ENCODE data around the gene RAPGEF4. TPM values are rescaled to one million over a fixed set of nuclear protein-coding genes. Genes with fewer than 3 reads are reported as not detected.
A peak's percentile ranks its signal among the peaks of the same experiment; 100 is the strongest.

RAPGEF4 gene
- total and polyA plus RNA-seq, 11 donors: 1.3 to 21.2 (median 10.5) TPM

DNA sequence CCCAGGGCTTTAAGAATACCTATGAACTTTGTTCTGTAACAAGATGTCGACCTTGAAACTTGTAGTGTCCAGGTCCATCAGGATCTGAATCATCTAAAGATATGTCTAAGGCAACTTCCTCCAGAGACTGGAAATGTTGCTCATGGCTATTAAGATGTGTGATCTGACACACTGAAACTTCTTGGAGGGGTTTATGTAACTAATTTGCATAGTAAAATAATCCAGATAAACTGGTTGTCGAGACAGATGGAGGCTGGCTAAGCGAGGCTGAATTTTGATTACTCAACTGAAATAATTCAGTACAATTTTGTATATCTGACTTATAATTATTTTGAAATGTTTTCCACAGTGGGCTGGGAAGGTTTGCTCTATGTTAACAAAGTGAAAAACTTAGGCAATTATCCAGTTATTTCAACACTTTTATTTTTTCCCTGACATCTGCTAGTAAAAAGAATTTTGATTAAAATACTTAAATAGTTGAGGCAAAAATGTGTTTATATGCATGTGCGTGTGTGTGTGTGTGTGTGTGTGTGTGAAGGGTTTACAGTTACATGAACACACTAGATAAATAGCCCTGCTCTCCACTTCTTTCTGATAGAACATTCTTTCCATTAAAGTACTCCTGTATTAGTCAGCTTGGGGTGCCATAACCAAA is 328.6 kb downstream of the RAPGEF4 start:
- Histone ChIP-seq H3K9me3 (no peaks in the 10 kb centered on the region), H3K4me3 (no peak overlapping the region), H3K27ac (no peak overlapping the region), H3K27me3 (no peaks in the 10 kb centered on the region), H3K36me3 (no peaks in the 10 kb centered on the region), H3K4me1 (peaks cover 0 to 21% (median 0%) of the 10 kb centered on the region in 12 donors)
- no peak for TF ChIP-seq POLR2A (IDR thresholded peaks at IDR 0.05)
- TF ChIP-seq, protein P1, sequence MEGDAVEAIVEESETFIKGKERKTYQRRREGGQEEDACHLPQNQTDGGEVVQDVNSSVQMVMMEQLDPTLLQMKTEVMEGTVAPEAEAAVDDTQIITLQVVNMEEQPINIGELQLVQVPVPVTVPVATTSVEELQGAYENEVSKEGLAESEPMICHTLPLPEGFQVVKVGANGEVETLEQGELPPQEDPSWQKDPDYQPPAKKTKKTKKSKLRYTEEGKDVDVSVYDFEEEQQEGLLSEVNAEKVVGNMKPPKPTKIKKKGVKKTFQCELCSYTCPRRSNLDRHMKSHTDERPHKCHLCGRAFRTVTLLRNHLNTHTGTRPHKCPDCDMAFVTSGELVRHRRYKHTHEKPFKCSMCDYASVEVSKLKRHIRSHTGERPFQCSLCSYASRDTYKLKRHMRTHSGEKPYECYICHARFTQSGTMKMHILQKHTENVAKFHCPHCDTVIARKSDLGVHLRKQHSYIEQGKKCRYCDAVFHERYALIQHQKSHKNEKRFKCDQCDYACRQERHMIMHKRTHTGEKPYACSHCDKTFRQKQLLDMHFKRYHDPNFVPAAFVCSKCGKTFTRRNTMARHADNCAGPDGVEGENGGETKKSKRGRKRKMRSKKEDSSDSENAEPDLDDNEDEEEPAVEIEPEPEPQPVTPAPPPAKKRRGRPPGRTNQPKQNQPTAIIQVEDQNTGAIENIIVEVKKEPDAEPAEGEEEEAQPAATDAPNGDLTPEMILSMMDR (IDR thresholded peaks at IDR 0.05): no peak
- intact Hi-C loops (cut with DNase I): no loop called here
- DNase-seq (no peak), ATAC-seq (no peak)
- 66 to 89% (median 77%) methylated on average over 4 of the region's 4 CpGs for WGBS, 4 donors

DNA sequence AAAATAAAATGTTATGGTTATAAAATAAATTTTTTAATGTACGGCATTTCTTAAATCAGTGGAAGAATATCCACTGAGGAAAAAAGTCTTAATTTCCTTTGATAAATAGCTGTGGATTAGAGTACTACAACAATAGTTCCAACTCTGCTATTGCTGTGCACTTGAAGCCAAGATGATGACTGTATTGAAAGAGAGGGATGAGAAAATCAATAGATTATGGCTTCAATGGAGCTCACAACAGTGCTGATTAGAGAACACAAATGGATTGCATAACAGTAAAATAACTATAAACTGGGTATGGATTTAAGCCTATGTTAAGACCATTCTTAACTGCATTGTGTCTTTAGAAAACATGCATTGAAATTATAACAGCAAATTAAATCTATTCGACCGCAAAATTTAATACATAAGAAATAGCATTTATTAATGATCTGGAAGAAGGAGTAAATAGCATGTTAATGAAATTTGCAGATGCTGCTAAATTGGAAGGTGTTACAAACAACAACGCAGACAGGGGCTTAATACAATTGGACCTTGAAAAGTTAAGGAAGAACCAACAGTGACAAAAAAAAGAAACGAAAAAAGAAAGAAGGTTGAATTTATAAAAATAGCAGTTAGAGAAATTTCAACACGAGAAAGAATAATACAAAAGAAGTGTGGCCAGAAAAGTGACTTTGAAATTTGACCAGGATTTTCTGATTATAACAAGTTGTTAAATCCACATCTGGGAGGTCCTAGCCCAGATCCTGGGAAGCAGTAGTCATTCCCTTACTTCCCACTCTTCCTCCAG is 331.4 kb downstream of the RAPGEF4 start:
- H3K4me1 ChIP-seq: no peaks in the 10 kb centered on the region
- 77 to 88% (median 85%) methylated on average over 6 of the region's 6 CpGs for WGBS, 4 donors
- TF ChIP-seq, protein P1 (IDR thresholded peaks at IDR 0.05): no peak
- TF ChIP-seq POLR2A (IDR thresholded peaks at IDR 0.05): no peak
- no peak overlapping the region for H3K27ac ChIP-seq
- H3K9me3 ChIP-seq: no peaks in the 10 kb centered on the region
- H3K4me3 ChIP-seq: no peak overlapping the region
- intact Hi-C loops (cut with DNase I): no loop called here
- no peaks in the 10 kb centered on the region for H3K36me3 ChIP-seq
- no peak for DNase-seq
- no peak for ATAC-seq
- H3K27me3 ChIP-seq: no peaks in the 10 kb centered on the region

DNA sequence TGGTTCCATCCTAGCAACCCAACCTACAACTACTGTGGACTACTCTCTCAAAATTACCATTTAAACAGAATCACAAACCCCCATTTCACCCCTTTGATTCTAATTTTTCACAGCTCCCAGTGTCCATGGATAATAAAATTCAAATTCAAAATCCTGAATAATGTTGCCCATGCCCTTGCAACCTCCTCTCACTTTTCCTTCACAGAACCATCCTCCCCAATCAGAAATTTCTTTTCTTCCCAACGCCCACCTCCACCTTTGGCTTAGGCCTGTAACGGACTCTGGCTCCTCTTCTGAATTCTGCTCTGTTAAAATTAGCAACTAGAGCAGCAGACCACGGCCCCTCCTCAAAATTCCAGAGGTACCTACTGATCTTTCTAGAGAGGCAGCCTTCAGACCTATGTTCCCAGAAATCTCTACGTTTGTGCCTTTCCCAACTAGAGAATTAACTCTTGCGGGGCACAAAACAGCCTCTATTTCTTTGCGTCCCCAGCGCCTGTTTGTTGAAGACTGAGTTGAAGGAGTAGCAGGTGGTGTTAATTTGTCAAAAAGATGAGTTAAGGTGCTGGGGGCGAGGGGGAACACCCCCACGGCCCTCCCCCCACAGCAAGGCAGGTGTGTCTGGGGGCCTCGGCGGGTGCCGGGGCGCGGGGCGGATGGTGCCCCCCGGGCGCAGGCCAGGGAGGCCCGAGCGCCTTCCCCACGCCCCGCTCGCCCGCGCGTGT is 339.6 kb downstream of the RAPGEF4 start:
- H3K27me3 ChIP-seq: no peaks in the 10 kb centered on the region
- DNase-seq (no peak), ATAC-seq (peak in 1 of 4 donors; percentile 0)
- H3K27ac ChIP-seq: peak overlapping the region; percentile 90 to 98 (median 96)
- H3K9me3 ChIP-seq: no peaks in the 10 kb centered on the region
- H3K4me1 ChIP-seq: peaks cover 0 to 47% (median 18%) of the 10 kb centered on the region in 12 donors
- intact Hi-C loops (cut with DNase I): loop anchor here (2.0 to 10.0 kb wide), 8 partner anchors 33 to 137 kb away; no protein-coding TSS in a partner anchor
- H3K36me3 ChIP-seq: peaks cover 0 to 3% (median 0%) of the 10 kb centered on the region in 9 donors
- TF ChIP-seq, protein P1 (IDR thresholded peaks at IDR 0.05): peak in 1 of 12 donors; percentile 43
- no peak for TF ChIP-seq POLR2A (IDR thresholded peaks at IDR 0.05)
- 7 to 21% (median 12%) methylated on average over 7 to 25 of the region's 25 CpGs for WGBS, 4 donors
- H3K4me3 ChIP-seq: peak overlapping the region; percentile 64 to 85 (median 78)
